Activated naive CD8-positive, alpha-beta T cell treated with anti-CD3 and anti-CD28 coated beads, Interleukin-2, amount 10 ng/mL, durations not matched to agents 7 days and 5 days (primary cell): ENCODE measurements around the gene GPN2. TPM values are rescaled to one million over a fixed set of nuclear protein-coding genes. Genes with fewer than 3 reads are reported as not detected.
A peak's percentile ranks its signal among the peaks of the same experiment; 100 is the strongest.

Source experiments
- ATAC-seq: fragments of 150-1000 bp; cut with Tn5 transposase; one replicate; pipeline ENCODE4 v1.10.0; 2021; ENCODE audit warnings: low read depth, moderate library complexity
- POLR2A ChIA-PET: fragments of 350-600 bp; sonication (Branson Sonifier 250); formaldehyde crosslinking; loops from one replicate; lab custom pipeline; 2021; ENCODE audit warnings: antibody characterized with exemption; lab: Charles Lee
- DNase-seq: peaks from one replicate; pipeline ENCODE4 v3.0.0; 2021
- H3K27ac Mint-ChIP-seq: one replicate; pipeline ENCODE4 v1.8.0; 2022; ENCODE audit warnings: mild to moderate bottlenecking, mixed read lengths
- H3K27me3 Mint-ChIP-seq: one replicate; pipeline ENCODE4 v1.8.0; 2022; ENCODE audit warnings: mild to moderate bottlenecking, moderate library complexity, mixed read lengths
- H3K36me3 Mint-ChIP-seq: one replicate; pipeline ENCODE4 v1.8.0; 2021; ENCODE audit warnings: mild to moderate bottlenecking, mixed read lengths
- H3K4me1 Mint-ChIP-seq: one replicate; pipeline ENCODE4 v1.8.0; 2021; ENCODE audit warnings: mixed read lengths
- H3K4me3 Mint-ChIP-seq: one replicate; pipeline ENCODE4 v1.8.0; 2022; ENCODE audit warnings: mild to moderate bottlenecking, moderate library complexity, mixed read lengths
- H3K9me3 Mint-ChIP-seq: one replicate; pipeline ENCODE4 v1.8.0; 2021; ENCODE audit warnings: mixed read lengths
- total RNA-seq, 2 experiments: library from RNA; stranded (reverse); gene quantifications; one replicate each; pipeline ENCODE4 v1.2.3, GENCODE V29; 2021

GPN2 gene
- total RNA-seq, 2 experiments from 2014 or later, result 30.1 to 31.2 TPM

GRCh38 chr1:26913754-26914619 is 23.9 kb upstream of the GPN2 start, which contains the start of gene NR0B2:
TSS of gene NR0B2 (minus strand) at chr1:26913975. CDS start at chr1:26913940, 35 bp downstream.
- H3K9me3 Mint-ChIP-seq, result no peaks in the 10 kb centered on the region
- ATAC-seq (no peak), DNase-seq (no peak)
- H3K36me3 Mint-ChIP-seq, result no peaks in the 10 kb centered on the region
- H3K4me3 Mint-ChIP-seq, result no peak within 1 kb of the TSS
- no peaks in the 10 kb centered on the region for H3K4me1 Mint-ChIP-seq
- no peaks in the 10 kb centered on the region for H3K27me3 Mint-ChIP-seq
- no peak within 1 kb of the TSS for H3K27ac Mint-ChIP-seq
- POLR2A ChIA-PET, result interaction anchor here (0.8 to 1.2 kb wide), 2 partner anchors 14 to 49 kb away, joined by 3 to 4 read pairs; partner anchors contain the start of gene GPATCH3

DNA sequence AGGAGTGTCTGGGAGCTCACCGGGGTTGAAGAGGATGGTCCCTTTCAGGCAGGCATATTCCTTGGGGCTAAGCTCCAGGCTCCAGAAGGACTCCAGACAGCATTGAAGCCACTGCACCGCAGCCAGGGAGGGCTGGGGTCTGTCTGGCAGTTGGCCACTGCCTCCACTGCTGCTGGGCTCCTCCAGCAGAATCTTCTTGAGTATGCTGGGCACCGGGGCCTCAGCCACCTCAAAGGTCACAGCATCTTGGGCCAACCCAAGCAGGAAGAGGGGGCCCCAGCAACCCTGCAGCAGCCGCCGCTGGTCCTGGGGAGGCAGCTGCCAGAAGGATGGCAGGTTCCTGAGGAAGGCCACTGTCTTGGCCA is 23.3 kb upstream of the GPN2 start:
- no peak for DNase-seq
- ATAC-seq, result no peak
- POLR2A ChIA-PET, result interaction anchor here (0.8 to 1.2 kb wide), 3 partner anchors 13 to 48 kb away, joined by 3 to 5 read pairs (median 4); partner anchors contain the start of gene GPATCH3
- Mint-ChIP-seq H3K4me1 (no peaks in the 10 kb centered on the region), H3K36me3 (no peaks in the 10 kb centered on the region), H3K27me3 (peaks cover 1% of the 10 kb centered on the region), H3K4me3 (no peak overlapping the region), H3K27ac (no peak overlapping the region), H3K9me3 (no peaks in the 10 kb centered on the region)

GRCh38 chr1:26912147-26912490 is 22.0 kb upstream of the GPN2 start:
- POLR2A ChIA-PET, result interaction anchor here (1.1 kb wide), 1 partner anchor 12 kb away, joined by 5 read pairs; the partner anchor contains the start of gene GPATCH3
- H3K36me3 Mint-ChIP-seq, result no peaks in the 10 kb centered on the region
- no peak overlapping the region for H3K27ac Mint-ChIP-seq
- H3K4me3 Mint-ChIP-seq, result no peak overlapping the region
- no peaks in the 10 kb centered on the region for H3K9me3 Mint-ChIP-seq
- ATAC-seq (no peak), DNase-seq (no peak)
- H3K4me1 Mint-ChIP-seq, result no peaks in the 10 kb centered on the region
- H3K27me3 Mint-ChIP-seq, result peaks cover 4% of the 10 kb centered on the region

GRCh38 chr1:26911399-26912146 is 21.5 kb upstream of the GPN2 start:
- H3K4me3 Mint-ChIP-seq, result no peak overlapping the region
- H3K27ac Mint-ChIP-seq, result no peak overlapping the region
- H3K27me3 Mint-ChIP-seq, result peaks cover 4% of the 10 kb centered on the region
- H3K9me3 Mint-ChIP-seq, result no peaks in the 10 kb centered on the region
- H3K4me1 Mint-ChIP-seq, result no peaks in the 10 kb centered on the region
- DNase-seq (no peak), ATAC-seq (no peak)
- POLR2A ChIA-PET, result no interaction called here
- H3K36me3 Mint-ChIP-seq, result no peaks in the 10 kb centered on the region

DNA sequence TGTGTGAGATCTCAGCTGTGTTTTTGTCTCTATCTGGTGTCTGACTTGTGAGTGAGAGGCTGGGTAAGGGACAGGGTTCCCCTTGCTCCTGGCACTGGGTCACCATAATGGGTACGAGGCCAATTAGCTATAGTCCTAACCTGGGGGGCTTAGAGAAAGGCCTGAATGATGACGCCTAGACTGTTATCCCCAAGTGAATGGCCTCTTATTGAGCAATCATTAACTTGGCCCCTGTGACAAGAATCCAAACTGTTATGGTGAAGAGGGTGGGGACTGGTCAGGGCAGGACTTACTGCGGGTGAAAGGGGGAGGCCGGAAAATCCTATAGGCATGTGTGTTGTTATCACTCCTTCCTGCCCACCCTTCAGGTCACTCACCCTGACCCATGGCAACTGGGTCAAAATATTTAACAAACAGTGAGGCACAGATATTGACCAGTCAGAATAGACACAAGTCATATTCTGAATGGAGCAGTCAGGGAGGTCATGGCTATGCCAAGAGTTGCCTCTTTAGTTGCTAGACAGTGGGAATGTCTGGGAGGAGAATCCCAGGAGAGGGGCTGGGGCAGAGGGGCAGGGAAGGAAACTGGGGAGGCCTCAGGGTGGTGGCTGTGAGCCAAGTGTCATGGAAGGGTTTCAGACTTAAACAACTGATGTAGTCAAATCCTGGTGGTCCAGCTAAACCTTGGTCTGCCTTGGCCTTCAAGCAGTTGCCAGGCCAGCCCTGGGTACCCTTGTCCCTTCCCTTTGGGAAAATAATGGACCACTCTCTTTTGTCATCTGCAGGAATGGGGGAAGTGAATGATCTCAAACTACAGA is 20.5 kb upstream of the GPN2 start:
- Mint-ChIP-seq H3K27ac (no peak overlapping the region), H3K4me1 (no peaks in the 10 kb centered on the region), H3K27me3 (peaks cover 4% of the 10 kb centered on the region), H3K4me3 (no peak overlapping the region), H3K9me3 (no peaks in the 10 kb centered on the region), H3K36me3 (no peaks in the 10 kb centered on the region)
- ATAC-seq, result no peak
- POLR2A ChIA-PET, result interaction anchor here (2.0 kb wide), 1 partner anchor 10 kb away, joined by 8 read pairs; the partner anchor contains the start of gene GPATCH3
- DNase-seq, result no peak

DNA sequence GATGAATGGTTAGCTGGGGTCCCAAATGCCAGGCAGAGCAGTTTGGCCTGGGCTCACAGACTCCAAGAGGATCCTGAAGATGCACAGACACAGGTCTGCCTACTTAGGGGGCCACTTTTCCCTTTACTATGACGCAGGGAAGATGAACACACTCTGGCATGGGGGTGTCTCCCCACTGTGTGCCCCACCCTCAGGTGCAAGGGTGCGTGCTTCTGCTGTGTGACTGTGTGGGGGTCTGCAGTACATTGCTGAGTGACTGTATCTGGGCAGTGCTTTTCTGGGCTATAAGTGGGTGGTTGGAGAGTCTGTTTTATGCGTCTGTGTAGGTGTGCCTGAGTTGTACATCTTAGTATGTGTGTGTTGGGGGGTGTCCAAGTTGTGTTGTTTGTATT is 19.9 kb upstream of the GPN2 start:
- no peak for ATAC-seq
- H3K27ac Mint-ChIP-seq, result no peak overlapping the region
- POLR2A ChIA-PET, result interaction anchor here (2.0 kb wide), 1 partner anchor 10 kb away, joined by 8 read pairs; the partner anchor contains the start of gene GPATCH3
- DNase-seq, result no peak
- H3K4me3 Mint-ChIP-seq, result no peak overlapping the region
- no peaks in the 10 kb centered on the region for H3K36me3 Mint-ChIP-seq
- H3K9me3 Mint-ChIP-seq, result no peaks in the 10 kb centered on the region
- peaks cover 4% of the 10 kb centered on the region for H3K27me3 Mint-ChIP-seq
- H3K4me1 Mint-ChIP-seq, result no peaks in the 10 kb centered on the region

DNA sequence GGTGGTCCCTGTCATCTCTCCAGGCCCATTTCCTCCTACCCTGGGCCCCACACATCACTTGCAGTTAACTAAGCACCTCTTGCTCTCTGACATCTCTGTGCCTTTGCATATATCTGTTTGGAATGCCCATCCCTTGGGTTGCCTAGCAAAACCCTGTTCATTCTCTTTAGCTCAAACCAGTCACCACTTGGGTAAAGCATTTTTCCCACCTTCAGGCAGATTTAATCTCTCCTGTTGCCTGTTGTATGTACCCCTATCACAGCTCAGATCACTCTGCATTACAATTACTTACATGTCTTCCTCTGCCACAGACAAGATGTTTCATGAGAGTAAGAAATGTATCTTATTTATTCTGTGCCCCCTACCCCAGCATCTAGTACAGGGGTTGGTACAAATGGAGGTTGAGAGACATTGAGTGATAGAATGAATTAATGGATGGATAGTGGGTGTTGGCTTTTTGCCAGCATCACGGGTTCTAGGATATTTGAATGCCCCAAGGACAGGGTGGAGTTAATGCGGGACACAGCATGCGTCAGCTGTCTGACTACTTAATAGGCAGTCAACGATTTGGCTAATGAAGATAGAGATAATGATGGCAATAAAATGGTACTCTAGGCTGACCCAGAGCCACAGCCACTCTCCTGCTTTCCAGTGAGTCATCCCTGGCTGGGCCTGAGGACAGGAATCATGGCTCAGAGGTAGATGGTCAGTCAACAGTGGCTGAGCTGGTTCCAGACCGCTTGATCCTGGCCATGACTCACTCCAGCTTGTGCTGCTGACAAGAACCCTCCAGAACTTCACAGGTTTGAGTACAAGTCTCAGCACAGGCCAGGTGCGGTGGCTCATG is 17.2 kb upstream of the GPN2 start:
- POLR2A ChIA-PET, result interaction anchor here (0.7 kb wide), 1 partner anchor 139 kb away, joined by 3 read pairs; no protein-coding TSS in a partner anchor
- no peak overlapping the region for H3K27ac Mint-ChIP-seq
- no peak overlapping the region for H3K4me3 Mint-ChIP-seq
- H3K36me3 Mint-ChIP-seq, result peaks cover 2% of the 10 kb centered on the region
- ATAC-seq, result no peak
- peaks cover 2% of the 10 kb centered on the region for H3K4me1 Mint-ChIP-seq
- peaks cover 4% of the 10 kb centered on the region for H3K27me3 Mint-ChIP-seq
- H3K9me3 Mint-ChIP-seq, result no peaks in the 10 kb centered on the region
- no peak for DNase-seq

GRCh38 chr1:26900815-26901511 is 10.9 kb upstream of the GPN2 start:
- Mint-ChIP-seq H3K4me3 (peak overlapping the region; percentile 98), H3K36me3 (peaks cover 9% of the 10 kb centered on the region), H3K9me3 (no peaks in the 10 kb centered on the region), H3K4me1 (peaks cover 23% of the 10 kb centered on the region), H3K27ac (peak overlapping the region; percentile 98), H3K27me3 (no peaks in the 10 kb centered on the region)
- POLR2A ChIA-PET, result interaction anchor here (0.6 to 4.3 kb wide), 13 partner anchors 9 to 469 kb away, joined by 3 to 57 read pairs (median 4); partner anchors contain the start of genes DHDDS, GPN2, NR0B2 and NUDC
- DNase-seq (no peak), ATAC-seq (no peak)

DNA sequence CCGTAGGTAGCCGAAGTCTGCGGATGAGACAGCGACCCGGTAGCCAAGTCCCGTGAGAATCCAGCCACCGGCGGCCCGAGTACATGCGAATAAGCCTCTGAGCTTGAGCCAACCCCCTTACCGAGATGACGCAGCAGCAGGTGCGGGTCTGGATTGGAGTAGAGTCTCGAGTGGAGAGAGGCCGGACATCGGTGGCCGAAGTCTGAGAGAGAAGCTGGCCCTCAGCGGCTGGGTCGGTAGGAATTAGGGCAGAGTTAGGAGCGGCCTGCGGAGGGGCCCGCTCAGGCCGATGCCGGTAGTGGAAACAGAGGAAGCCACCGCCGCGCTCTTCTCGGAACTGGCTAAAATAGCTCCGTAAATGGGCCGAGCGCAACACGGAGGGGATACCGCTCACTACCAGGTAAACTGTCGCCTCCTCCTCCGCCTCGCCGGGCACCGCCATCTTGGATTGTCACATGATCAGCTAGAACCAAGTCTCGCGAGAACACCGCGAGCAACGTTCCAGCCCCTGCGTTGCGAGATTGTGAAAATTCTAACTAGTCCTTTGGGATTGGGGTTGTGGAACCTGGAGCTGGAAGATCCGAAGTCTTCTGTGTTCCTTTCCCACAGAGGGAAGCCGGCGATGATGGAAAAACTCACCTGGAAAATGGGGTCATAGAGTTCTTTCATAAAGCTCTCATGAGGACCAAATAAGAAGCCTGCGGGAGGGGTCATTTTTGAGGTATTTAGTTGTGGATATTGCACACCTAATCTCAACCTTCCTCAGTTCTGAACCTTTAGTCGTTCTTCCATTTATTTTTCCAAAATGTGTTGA is 10.1 kb upstream of the GPN2 start, which contains the start of gene GPATCH3:
Gene GPATCH3, minus strand, starts transcription at position 467 of the 814 bp plus-strand sequence. Its CDS starts 25 bp downstream, at position 442.
- POLR2A ChIA-PET, result interaction anchor here (0.5 to 4.3 kb wide), 15 partner anchors 9 to 468 kb away, joined by 3 to 57 read pairs (median 4); partner anchors contain the start of genes DHDDS, GPN2, NR0B2 and NUDC
- Mint-ChIP-seq H3K4me1 (peaks cover 23% of the 10 kb centered on the region), H3K9me3 (no peaks in the 10 kb centered on the region), H3K27me3 (no peaks in the 10 kb centered on the region), H3K27ac (peak within 1 kb of the TSS; percentile 98), H3K36me3 (peaks cover 9% of the 10 kb centered on the region), H3K4me3 (peak within 1 kb of the TSS; percentile 98)
- DNase-seq (peak; percentile 85), ATAC-seq (peak; percentile 87)

GRCh38 chr1:26897351-26897750 is 7.3 kb upstream of the GPN2 start:
- Mint-ChIP-seq H3K36me3 (peaks cover 19% of the 10 kb centered on the region), H3K27ac (no peak overlapping the region)

GRCh38 chr1:26894263-26894662 is 4.2 kb upstream of the GPN2 start:
- POLR2A ChIA-PET, result no interaction called here
- no peak overlapping the region for H3K4me3 Mint-ChIP-seq
- peaks cover 17% of the 10 kb centered on the region for H3K4me1 Mint-ChIP-seq
- H3K27me3 Mint-ChIP-seq, result no peaks in the 10 kb centered on the region
- H3K27ac Mint-ChIP-seq, result no peak overlapping the region
- H3K36me3 Mint-ChIP-seq, result peaks cover 25% of the 10 kb centered on the region
- no peaks in the 10 kb centered on the region for H3K9me3 Mint-ChIP-seq
- DNase-seq (no peak), ATAC-seq (no peak)

More at GRCh38 chr1:26897351-26897750, 7.3 kb upstream of the GPN2 start:
- Mint-ChIP-seq H3K27me3 (no peaks in the 10 kb centered on the region), H3K4me3 (no peak overlapping the region), H3K9me3 (no peaks in the 10 kb centered on the region), H3K4me1 (peaks cover 24% of the 10 kb centered on the region)
- DNase-seq, result no peak
- POLR2A ChIA-PET, result interaction anchor here (1.2 kb wide), 1 partner anchor 33 kb away, joined by 3 read pairs; no protein-coding TSS in a partner anchor
- ATAC-seq, result no peak
